CD4-positive, alpha-beta memory T cell (primary cell): Measurements from ENCODE around the gene TUBGCP6. TPM values are rescaled to one million over a fixed set of nuclear protein-coding genes. Genes with fewer than 3 reads are reported as not detected.

Experiments used
- CTCF ChIA-PET: fragments of 350-600 bp; sonication (Branson Sonifier 250); formaldehyde crosslinking; loops from one replicate; lab custom pipeline; 2021; ENCODE audit warnings: inconsistent platforms; ENCODE audit not compliant: partially characterized antibody; lab: Charles Lee
- POLR2A ChIA-PET: fragments of 350-600 bp; sonication (Branson Sonifier 250); formaldehyde crosslinking; loops from one replicate; lab custom pipeline; 2021; ENCODE audit not compliant: partially characterized antibody; lab: Charles Lee
- DNase-seq, 5 donors: peaks; one replicate each; pipeline versions ENCODE4 v3.0.0 to v3.0.0-alpha.2; 2020 to 2022; ENCODE audit warnings: mixed read lengths in 1 of 5
- H3K27ac ChIP-seq: one replicate; pipeline ENCODE4 v1.7.0; 2013; ENCODE audit warnings: low read depth, low read length
- H3K27me3 ChIP-seq: 2 replicates; pipeline ENCODE4 v1.7.0; 2013; ENCODE audit warnings: mild to moderate bottlenecking, low read length, moderate library complexity; ENCODE audit not compliant: insufficient read depth
- H3K36me3 ChIP-seq: 2 replicates; pipeline ENCODE4 v1.7.0; 2013; ENCODE audit warnings: mild to moderate bottlenecking, low read length, moderate library complexity; ENCODE audit not compliant: insufficient read depth
- H3K4me1 ChIP-seq: 2 replicates; pipeline ENCODE4 v1.7.0; 2013; ENCODE audit warnings: mild to moderate bottlenecking, low read length, moderate library complexity; ENCODE audit not compliant: insufficient read depth
- H3K4me3 ChIP-seq, 2 donors: one replicate each; pipeline ENCODE4 v1.7.0; 2013; ENCODE audit warnings: low read length in 2 of 2, mild to moderate bottlenecking in 1 of 2
- H3K9me3 ChIP-seq, 2 donors: one replicate each; pipeline ENCODE4 v1.7.0; 2013; ENCODE audit warnings: low read length in 2 of 2, control low read depth in 1 of 2; ENCODE audit not compliant: control insufficient read depth in 1 of 2
- H3K27ac Mint-ChIP-seq, 7 donors: one replicate each; pipeline ENCODE4 v1.8.0; 2020 to 2021; ENCODE audit warnings: mixed read lengths in 7 of 7, mild to moderate bottlenecking in 6 of 7, inconsistent platforms in 3 of 7, moderate library complexity in 3 of 7
- H3K27me3 Mint-ChIP-seq, 2 donors: one replicate each; pipeline ENCODE4 v1.8.0; 2020 to 2021; ENCODE audit warnings: mixed read lengths in 2 of 2
- H3K36me3 Mint-ChIP-seq, 2 donors: one replicate each; pipeline ENCODE4 v1.8.0; 2020 to 2021; ENCODE audit warnings: mixed read lengths in 2 of 2, inconsistent platforms in 1 of 2, mild to moderate bottlenecking in 1 of 2
- H3K4me1 Mint-ChIP-seq, 4 donors: one replicate each; pipeline ENCODE4 v1.8.0; 2020 to 2021; ENCODE audit warnings: mixed read lengths in 4 of 4, mild to moderate bottlenecking in 1 of 4
- H3K4me3 Mint-ChIP-seq, 8 donors: one replicate each; pipeline ENCODE4 v1.8.0; 2020 to 2021; ENCODE audit warnings: mixed read lengths in 8 of 8, mild to moderate bottlenecking in 7 of 8, moderate library complexity in 6 of 8, inconsistent platforms in 3 of 8
- H3K9me3 Mint-ChIP-seq, 8 donors: one replicate each; pipeline ENCODE4 v1.8.0; 2020 to 2021; ENCODE audit warnings: mixed read lengths in 8 of 8, mild to moderate bottlenecking in 5 of 8, inconsistent platforms in 3 of 8, moderate library complexity in 1 of 8
- intact Hi-C: fragments of 100-400 bp; cut with micrococcal nuclease; formaldehyde crosslinking; loops from one replicate; pipeline ENCODE4 v1.15.1; 2023
- polyA plus RNA-seq, 2 donors: library from polyadenylated mRNA; unstranded; fragments of 300-500 nt; fragmentation: Illumina TruSeq; gene quantifications; one replicate each; pipeline ENCODE4 v1.2.3, GENCODE V29; 2021
- total RNA-seq, 2 experiments: library from RNA; stranded (reverse); gene quantifications; one replicate each; pipeline ENCODE4 v1.2.3, GENCODE V29; 2021

Gene TUBGCP6
- total and polyA plus RNA-seq, 4 experiments from 2014 or later, result 16.5 to 133 (median 76.2) TPM

DNA sequence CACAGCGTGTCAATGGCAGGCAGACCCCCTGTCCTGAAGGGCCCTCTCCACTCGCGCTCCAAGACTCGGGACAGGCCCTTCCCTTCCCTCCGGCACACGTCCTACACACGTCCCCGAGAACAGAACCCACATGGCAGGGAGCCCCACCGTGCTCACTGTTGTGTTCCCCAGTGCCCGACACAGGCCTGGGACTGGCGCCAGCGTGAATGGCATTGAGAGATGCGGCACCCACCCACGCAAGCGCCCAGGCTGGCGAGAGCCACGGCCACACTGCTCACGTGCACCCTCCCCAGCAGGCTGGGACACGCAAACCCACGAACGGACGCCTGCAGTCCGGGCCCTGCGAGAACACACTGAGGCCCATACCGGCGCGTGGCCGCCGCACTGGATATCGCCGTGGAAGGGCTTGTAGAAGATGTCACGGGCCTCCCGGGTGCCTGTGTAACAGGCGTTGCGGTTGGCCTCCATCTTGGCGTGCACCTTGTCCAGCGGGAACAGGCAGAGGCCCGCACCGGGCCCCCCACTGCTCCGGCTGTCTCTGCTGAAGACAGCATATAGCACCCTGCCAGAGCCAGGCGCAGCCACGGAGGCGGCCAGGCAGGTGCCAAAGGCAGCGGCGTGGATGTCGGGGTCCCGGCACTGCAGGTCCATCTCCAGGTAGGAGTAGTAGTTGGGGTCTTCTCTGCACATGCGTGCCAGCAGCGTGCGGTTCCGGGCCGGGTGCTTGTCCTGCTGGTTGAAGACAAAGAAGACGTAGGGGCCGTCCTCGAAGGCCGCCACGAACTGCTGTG is 44.5 kb upstream of the TUBGCP6 start:
- H3K27me3 ChIP-seq, result peaks cover 5% of the 10 kb centered on the region
- Mint-ChIP-seq H3K36me3 (no peaks in the 10 kb centered on the region), H3K9me3 (no peaks in the 10 kb centered on the region), H3K4me1 (peaks cover 0 to 4% (median 4%) of the 10 kb centered on the region in 4 donors), H3K27me3 (peaks cover 7 to 8% of the 10 kb centered on the region in 2 donors), H3K27ac (no peak overlapping the region), H3K4me3 (no peak overlapping the region)
- DNase-seq, result no peak
- ChIA-PET POLR2A (no interaction called here), CTCF (no interaction called here)
- H3K36me3 ChIP-seq, result no peaks in the 10 kb centered on the region
- no peak overlapping the region for H3K27ac ChIP-seq
- H3K4me3 ChIP-seq, result no peak overlapping the region
- H3K4me1 ChIP-seq, result no peaks in the 10 kb centered on the region
- intact Hi-C loops, result no loop called here
- H3K9me3 ChIP-seq, result no peaks in the 10 kb centered on the region

DNA sequence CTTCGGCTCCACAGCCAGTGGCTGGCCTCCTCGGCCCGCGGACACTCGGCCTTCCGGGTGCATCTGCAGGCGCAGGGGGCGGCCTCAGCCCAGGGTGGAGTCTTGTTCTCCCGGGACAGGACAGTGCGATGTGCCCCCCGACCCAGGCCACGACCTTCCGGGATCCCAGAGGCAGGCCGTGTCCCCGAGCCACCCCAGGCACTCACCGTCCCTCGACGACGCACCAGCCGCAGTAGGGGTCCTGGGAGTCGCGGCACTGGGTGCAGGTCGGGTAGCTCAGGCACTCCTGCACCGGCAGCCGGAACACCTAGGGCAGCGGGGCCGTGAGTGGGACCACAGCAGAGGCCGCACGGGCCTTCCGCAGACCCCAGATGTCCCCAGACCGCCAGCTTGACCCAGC is 42.9 kb upstream of the TUBGCP6 start:
- Histone ChIP-seq H3K27me3 (peaks cover 5% of the 10 kb centered on the region), H3K4me1 (no peaks in the 10 kb centered on the region), H3K36me3 (no peaks in the 10 kb centered on the region), H3K4me3 (no peak overlapping the region), H3K9me3 (no peaks in the 10 kb centered on the region), H3K27ac (no peak overlapping the region)
- no peak for DNase-seq
- H3K36me3 Mint-ChIP-seq, result no peaks in the 10 kb centered on the region
- H3K4me3 Mint-ChIP-seq, result no peak overlapping the region
- intact Hi-C loops, result no loop called here
- peaks cover 4 to 6% of the 10 kb centered on the region in 2 donors for H3K27me3 Mint-ChIP-seq
- H3K27ac Mint-ChIP-seq, result no peak overlapping the region
- peaks cover 0 to 4% (median 3%) of the 10 kb centered on the region in 4 donors for H3K4me1 Mint-ChIP-seq
- no peaks in the 10 kb centered on the region for H3K9me3 Mint-ChIP-seq
- CTCF ChIA-PET, result no interaction called here
- POLR2A ChIA-PET, result no interaction called here

DNA sequence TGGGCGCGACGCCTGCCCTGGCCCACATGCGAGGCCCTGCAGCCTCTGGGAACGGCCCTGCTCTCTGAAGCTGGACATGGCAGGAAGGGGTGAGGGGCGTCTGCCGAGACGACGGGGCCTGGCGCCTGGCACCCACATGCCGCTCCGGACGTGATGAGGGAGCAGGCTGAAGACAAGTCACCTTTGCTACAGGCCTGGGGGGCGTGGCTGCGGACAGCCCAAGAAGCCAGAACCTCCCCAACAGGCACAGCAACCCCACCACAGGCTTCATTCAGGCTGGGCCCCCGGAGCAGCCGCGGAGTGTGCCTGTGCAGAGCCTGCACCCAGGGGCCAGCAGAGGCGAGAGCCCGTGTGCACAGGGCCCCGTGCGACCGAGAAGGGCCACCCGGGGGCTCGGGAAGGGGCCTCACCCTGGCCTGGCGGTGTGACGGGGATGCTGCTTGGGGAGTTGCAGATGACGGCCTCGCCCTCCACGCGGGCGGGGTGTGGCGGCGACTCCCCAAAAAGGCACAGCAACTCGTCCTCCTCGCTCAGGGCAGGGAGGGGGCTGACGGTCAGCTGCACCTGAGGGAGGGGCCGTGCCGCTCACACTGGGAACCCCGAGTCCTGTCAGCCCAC is 42.0 kb upstream of the TUBGCP6 start:
- Mint-ChIP-seq H3K9me3 (no peaks in the 10 kb centered on the region), H3K36me3 (no peaks in the 10 kb centered on the region), H3K27ac (no peak overlapping the region), H3K4me3 (no peak overlapping the region), H3K4me1 (no peaks in the 10 kb centered on the region), H3K27me3 (peaks cover 1 to 3% of the 10 kb centered on the region in 2 donors)
- CTCF ChIA-PET, result no interaction called here
- Histone ChIP-seq H3K27ac (no peak overlapping the region), H3K27me3 (peaks cover 5% of the 10 kb centered on the region), H3K4me3 (no peak overlapping the region), H3K36me3 (no peaks in the 10 kb centered on the region), H3K9me3 (no peaks in the 10 kb centered on the region), H3K4me1 (no peaks in the 10 kb centered on the region)
- POLR2A ChIA-PET, result no interaction called here
- no peak for DNase-seq
- intact Hi-C loops, result no loop called here

DNA sequence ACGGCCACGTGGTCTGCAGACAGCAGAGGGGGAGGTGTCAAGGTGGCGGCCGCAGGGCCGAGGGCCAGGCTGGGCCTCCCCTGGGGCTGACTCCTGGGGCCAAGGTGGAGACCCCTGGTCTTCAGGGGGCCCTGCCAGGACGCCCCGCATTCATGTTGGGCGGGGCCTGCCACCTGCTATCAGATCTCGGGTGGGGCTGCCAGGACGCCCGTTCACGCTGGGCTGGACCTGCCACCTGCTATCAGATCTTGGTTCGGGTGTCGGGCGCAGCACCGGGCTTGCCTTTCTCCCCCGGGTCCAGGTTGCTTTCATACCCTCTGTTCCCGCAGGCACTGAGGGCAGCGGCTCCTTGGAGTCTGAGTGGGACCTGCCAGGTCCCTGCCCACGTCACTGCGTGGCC is 41.5 kb upstream of the TUBGCP6 start:
- H3K4me3 Mint-ChIP-seq, result no peak overlapping the region
- no peaks in the 10 kb centered on the region for H3K27me3 Mint-ChIP-seq
- DNase-seq, result no peak
- Histone ChIP-seq H3K4me3 (no peak overlapping the region), H3K36me3 (no peaks in the 10 kb centered on the region), H3K9me3 (no peaks in the 10 kb centered on the region), H3K27ac (no peak overlapping the region), H3K27me3 (peaks cover 2% of the 10 kb centered on the region), H3K4me1 (no peaks in the 10 kb centered on the region)
- intact Hi-C loops, result no loop called here
- no peaks in the 10 kb centered on the region for H3K36me3 Mint-ChIP-seq
- no peak overlapping the region for H3K27ac Mint-ChIP-seq
- ChIA-PET POLR2A (no interaction called here), CTCF (no interaction called here)
- no peaks in the 10 kb centered on the region for H3K4me1 Mint-ChIP-seq
- no peaks in the 10 kb centered on the region for H3K9me3 Mint-ChIP-seq

DNA sequence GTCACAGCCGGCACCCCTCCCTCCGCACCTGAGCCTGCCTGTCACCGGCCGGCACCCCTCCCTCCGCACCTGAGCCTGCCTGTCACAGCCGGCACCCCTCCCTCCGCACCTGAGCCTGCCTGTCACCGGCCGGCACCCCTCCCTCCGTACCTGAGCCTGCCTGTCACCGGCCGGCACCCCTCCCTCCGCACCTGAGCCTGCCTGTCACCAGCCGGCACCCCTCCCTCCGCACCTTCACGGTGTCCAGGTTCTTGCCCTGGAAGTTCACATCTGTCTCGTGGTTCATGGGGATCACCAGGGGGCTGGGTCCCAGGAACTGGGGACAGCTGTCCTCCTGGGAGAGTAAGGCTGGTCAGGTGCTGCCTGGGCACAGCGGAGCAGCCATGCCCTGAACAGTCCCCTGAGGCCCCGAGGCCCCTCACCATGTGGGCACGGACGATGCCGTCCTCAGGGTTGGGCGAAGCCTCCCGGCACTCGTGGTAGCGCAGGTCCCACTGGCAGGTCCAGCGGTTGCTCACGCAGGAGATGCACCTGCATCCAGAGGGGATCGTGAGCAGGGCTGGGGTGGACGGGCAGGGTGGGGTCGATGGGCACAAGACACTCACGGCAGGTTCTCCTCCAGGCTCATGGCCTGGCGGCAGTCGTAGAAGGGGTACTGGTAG is 40.9 kb upstream of the TUBGCP6 start:
- Histone ChIP-seq H3K27me3 (no peaks in the 10 kb centered on the region), H3K27ac (no peak overlapping the region), H3K4me3 (no peak overlapping the region), H3K9me3 (no peaks in the 10 kb centered on the region), H3K36me3 (no peaks in the 10 kb centered on the region), H3K4me1 (no peaks in the 10 kb centered on the region)
- intact Hi-C loops, result no loop called here
- ChIA-PET POLR2A (no interaction called here), CTCF (no interaction called here)
- DNase-seq, result no peak
- Mint-ChIP-seq H3K27me3 (no peaks in the 10 kb centered on the region), H3K27ac (no peak overlapping the region), H3K9me3 (no peaks in the 10 kb centered on the region), H3K4me3 (no peak overlapping the region), H3K4me1 (no peaks in the 10 kb centered on the region), H3K36me3 (no peaks in the 10 kb centered on the region)

DNA sequence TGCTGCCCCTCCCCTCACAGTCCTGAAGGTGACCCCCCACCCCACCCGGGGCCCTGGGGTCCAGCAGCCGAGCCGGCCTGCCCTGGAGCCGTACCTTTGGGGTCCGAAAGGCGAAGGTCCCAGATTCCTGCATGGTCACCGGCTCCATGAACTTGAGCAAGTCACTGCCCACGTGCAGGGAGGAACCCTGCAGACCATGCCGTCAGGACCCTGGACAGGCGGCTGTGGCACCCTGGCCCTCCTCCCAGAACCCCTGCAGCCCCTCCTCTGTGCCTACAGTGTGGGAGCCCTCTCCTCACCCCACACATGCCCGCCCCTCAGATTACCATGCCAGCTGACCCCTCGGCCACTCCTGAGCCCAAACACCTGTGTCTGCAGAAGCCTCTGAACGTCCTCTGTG is 39.7 kb upstream of the TUBGCP6 start:
- no peaks in the 10 kb centered on the region for H3K36me3 ChIP-seq
- intact Hi-C loops, result no loop called here

DNA sequence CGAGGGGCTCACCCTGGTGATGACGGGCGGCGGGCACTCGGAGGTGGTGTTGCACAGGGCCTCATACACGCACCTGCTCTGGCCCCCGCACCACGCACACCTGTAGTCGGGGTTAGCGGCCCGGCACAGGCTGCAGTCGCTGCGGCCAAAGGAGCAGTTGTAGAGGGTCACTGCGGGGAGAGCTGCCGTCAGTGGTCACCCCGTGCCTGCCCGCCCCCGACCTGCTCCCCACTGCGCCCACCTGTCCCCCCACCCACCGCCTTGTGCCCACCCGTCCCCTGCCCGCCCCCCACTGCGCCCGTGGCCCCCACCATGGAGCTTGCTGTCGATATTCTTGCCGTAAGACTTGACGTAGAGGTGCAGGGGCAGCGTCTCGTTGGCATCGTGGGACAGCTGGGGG is 39.0 kb upstream of the TUBGCP6 start:
- DNase-seq, result no peak
- Mint-ChIP-seq H3K4me3 (no peak overlapping the region), H3K36me3 (no peaks in the 10 kb centered on the region), H3K9me3 (no peaks in the 10 kb centered on the region), H3K27me3 (no peaks in the 10 kb centered on the region), H3K4me1 (no peaks in the 10 kb centered on the region), H3K27ac (no peak overlapping the region)
- intact Hi-C loops, result no loop called here
- no peak overlapping the region for H3K27ac ChIP-seq
- H3K27me3 ChIP-seq, result no peaks in the 10 kb centered on the region
- no peaks in the 10 kb centered on the region for H3K36me3 ChIP-seq
- H3K4me3 ChIP-seq, result no peak overlapping the region
- CTCF ChIA-PET, result no interaction called here
- POLR2A ChIA-PET, result no interaction called here
- no peaks in the 10 kb centered on the region for H3K4me1 ChIP-seq
- no peaks in the 10 kb centered on the region for H3K9me3 ChIP-seq

More for the DNA sequence above, 39.7 kb upstream of the TUBGCP6 start:
- Mint-ChIP-seq H3K27me3 (no peaks in the 10 kb centered on the region), H3K36me3 (no peaks in the 10 kb centered on the region), H3K9me3 (no peaks in the 10 kb centered on the region), H3K4me1 (no peaks in the 10 kb centered on the region), H3K27ac (no peak overlapping the region), H3K4me3 (no peak overlapping the region)
- H3K9me3 ChIP-seq, result no peaks in the 10 kb centered on the region
- POLR2A ChIA-PET, result no interaction called here
- no peaks in the 10 kb centered on the region for H3K4me1 ChIP-seq
- H3K4me3 ChIP-seq, result no peak overlapping the region
- DNase-seq, result no peak
- no peak overlapping the region for H3K27ac ChIP-seq
- H3K27me3 ChIP-seq, result no peaks in the 10 kb centered on the region
- CTCF ChIA-PET, result no interaction called here
